Measurements from ENCODE around the gene DMD.

The DMD gene

DNA sequence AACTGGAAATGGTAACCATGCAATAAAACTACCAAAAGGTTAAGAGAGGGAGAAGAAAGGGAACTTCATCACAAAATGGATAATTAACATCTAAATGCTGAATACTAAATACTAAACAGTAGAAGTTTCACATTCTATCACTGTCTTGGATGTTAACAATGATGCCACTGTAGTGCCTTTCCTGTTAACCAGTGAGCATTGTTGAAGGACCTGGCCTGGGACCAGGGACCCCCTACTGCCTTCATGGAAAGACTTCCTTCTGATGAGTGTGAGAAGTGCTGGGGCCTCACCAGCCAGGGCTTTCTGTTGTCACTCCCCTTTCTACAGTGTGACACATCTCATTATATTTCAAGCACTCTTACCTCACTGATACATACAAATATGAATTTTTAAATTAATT lies 1400.2 kb downstream of the DMD start:
- no peak overlapping the region for H3K9ac ChIP-seq (ENCODE audit: low read length in 2 of 2)
- no peaks in the 10 kb centered on the region for H3K4me1 ChIP-seq (ENCODE audit: control insufficient read depth, insufficient read depth, low read length)
- no peak overlapping the region for H3K4me3 ChIP-seq (ENCODE audit: low read length in 2 of 2)
- H3K27me3 ChIP-seq (ENCODE audit: control insufficient read depth in 1 of 2, insufficient read depth in 2 of 2, low read length in 2 of 2) = no peaks in the 10 kb centered on the region
- H3K27ac ChIP-seq (ENCODE audit: low read length) = no peak overlapping the region
- H3K36me3 ChIP-seq (ENCODE audit: control insufficient read depth in 2 of 2, insufficient read depth in 2 of 2, low read length in 2 of 2) = peaks cover 0 to 2% of the 10 kb centered on the region in 2 donors
- H3K9me3 ChIP-seq (ENCODE audit: control insufficient read depth in 2 of 2, low read length in 2 of 2) = no peaks in the 10 kb centered on the region

DNA sequence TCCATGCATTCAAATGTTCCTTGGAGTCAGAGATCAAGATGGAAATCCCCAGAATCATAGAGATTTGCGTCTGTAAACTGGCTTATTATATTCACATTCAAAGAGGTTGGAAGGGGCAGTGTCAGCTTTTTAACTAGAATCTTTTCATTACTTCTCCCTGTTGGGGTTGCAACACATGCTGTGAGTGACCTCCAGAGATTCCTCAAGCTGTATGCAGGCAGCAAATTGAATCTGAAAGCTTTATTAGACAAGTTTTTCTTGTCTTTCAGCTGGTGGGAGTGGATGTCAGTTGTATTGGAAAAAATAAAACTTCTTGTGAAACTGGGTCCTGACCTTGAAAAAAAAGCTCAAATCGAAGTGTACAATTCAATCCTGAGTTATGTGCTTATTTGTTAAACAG lies 1403.0 kb downstream of the DMD start:
- no peak overlapping the region for H3K9ac ChIP-seq (ENCODE audit: low read length in 2 of 2)
- no peaks in the 10 kb centered on the region for H3K9me3 ChIP-seq (ENCODE audit: control insufficient read depth in 2 of 2, low read length in 2 of 2)
- H3K4me3 ChIP-seq (ENCODE audit: low read length in 2 of 2) = no peak overlapping the region
- no peaks in the 10 kb centered on the region for H3K27me3 ChIP-seq (ENCODE audit: control insufficient read depth in 1 of 2, insufficient read depth in 2 of 2, low read length in 2 of 2)
- no peak overlapping the region for H3K27ac ChIP-seq (ENCODE audit: low read length)
- H3K4me1 ChIP-seq (ENCODE audit: control insufficient read depth, insufficient read depth, low read length) = no peaks in the 10 kb centered on the region
- H3K36me3 ChIP-seq (ENCODE audit: control insufficient read depth in 2 of 2, insufficient read depth in 2 of 2, low read length in 2 of 2) = no peaks in the 10 kb centered on the region

DNA sequence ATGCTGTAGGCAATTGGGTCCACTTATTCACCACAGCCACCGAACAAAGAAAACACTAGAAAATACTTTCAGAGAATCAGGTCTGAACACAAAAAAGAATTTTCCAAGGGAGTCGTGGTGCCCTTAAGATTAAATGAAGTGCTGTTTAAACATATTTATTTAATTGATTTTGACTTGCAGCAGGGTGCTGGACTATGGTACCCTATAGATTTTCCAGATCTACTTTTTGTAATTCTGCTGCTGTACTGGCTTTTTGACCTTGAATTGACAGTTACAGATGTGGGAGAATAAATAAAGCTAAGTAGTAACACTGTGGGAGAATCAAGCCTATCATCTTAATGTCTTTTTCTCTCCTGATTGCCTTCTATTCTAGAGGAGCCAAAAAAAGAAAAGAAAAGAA lies 1404.2 kb downstream of the DMD start:
- H3K27ac ChIP-seq (ENCODE audit: low read length) = no peak overlapping the region
- no peak overlapping the region for H3K9ac ChIP-seq (ENCODE audit: low read length in 2 of 2)
- H3K4me3 ChIP-seq (ENCODE audit: low read length in 2 of 2) = no peak overlapping the region
- H3K27me3 ChIP-seq (ENCODE audit: control insufficient read depth in 1 of 2, insufficient read depth in 2 of 2, low read length in 2 of 2) = no peaks in the 10 kb centered on the region
- H3K9me3 ChIP-seq (ENCODE audit: control insufficient read depth in 2 of 2, low read length in 2 of 2) = no peaks in the 10 kb centered on the region
- no peaks in the 10 kb centered on the region for H3K4me1 ChIP-seq (ENCODE audit: control insufficient read depth, insufficient read depth, low read length)
- no peaks in the 10 kb centered on the region for H3K36me3 ChIP-seq (ENCODE audit: control insufficient read depth in 2 of 2, insufficient read depth in 2 of 2, low read length in 2 of 2)

DNA sequence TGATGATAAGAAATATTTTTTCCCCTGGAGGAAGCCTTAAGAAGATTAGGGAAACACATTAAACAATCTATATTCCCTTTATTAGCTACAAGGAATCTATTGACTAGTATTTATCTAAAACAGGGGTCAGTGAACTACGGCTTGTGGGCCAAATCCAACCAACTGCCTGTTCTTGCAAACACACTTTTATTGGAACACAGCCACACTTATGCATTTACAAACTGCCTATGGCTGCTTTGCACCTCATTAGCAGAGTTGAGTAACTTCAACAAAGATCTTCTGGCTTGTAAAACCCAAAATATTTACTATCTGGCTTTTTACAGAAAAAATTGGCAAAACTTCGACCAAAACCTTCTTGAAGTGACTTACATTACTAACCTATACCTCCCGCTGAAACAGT lies 1405.6 kb downstream of the DMD start:
- no peak overlapping the region for H3K27ac ChIP-seq (ENCODE audit: low read length)
- H3K9me3 ChIP-seq (ENCODE audit: control insufficient read depth in 2 of 2, low read length in 2 of 2) = no peaks in the 10 kb centered on the region
- H3K4me1 ChIP-seq (ENCODE audit: control insufficient read depth, insufficient read depth, low read length) = no peaks in the 10 kb centered on the region
- H3K9ac ChIP-seq (ENCODE audit: low read length in 2 of 2) = no peak overlapping the region
- no peaks in the 10 kb centered on the region for H3K36me3 ChIP-seq (ENCODE audit: control insufficient read depth in 2 of 2, insufficient read depth in 2 of 2, low read length in 2 of 2)
- H3K4me3 ChIP-seq (ENCODE audit: low read length in 2 of 2) = no peak overlapping the region
- H3K27me3 ChIP-seq (ENCODE audit: control insufficient read depth in 1 of 2, insufficient read depth in 2 of 2, low read length in 2 of 2) = no peaks in the 10 kb centered on the region

DNA sequence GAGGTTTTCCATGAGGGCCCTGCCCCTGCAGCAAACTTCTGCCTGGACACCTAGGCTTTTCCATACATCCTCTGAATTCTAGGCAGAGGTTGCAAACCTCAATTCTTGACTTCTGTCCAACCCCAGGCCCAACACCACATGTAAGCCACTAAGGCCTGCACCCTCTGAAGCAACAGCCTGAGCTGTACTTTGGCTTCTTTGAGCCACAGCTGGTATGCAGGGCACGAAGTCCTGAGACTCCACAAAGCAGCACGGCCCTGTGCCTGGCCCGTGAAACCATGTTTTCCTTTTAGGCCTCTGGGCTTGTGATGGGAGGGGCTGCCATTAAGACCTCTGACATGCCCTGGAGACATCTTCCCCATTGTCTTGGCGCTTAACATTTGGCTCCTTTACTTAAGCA lies 1411.1 kb downstream of the DMD start:
- Histone ChIP-seq H3K27ac (ENCODE audit: low read length) (no peak overlapping the region), H3K27me3 (ENCODE audit: control insufficient read depth in 1 of 2, insufficient read depth in 2 of 2, low read length in 2 of 2) (no peaks in the 10 kb centered on the region), H3K9ac (ENCODE audit: low read length in 2 of 2) (no peak overlapping the region), H3K9me3 (ENCODE audit: control insufficient read depth in 2 of 2, low read length in 2 of 2) (no peaks in the 10 kb centered on the region), H3K4me3 (ENCODE audit: low read length in 2 of 2) (no peak overlapping the region), H3K36me3 (ENCODE audit: control insufficient read depth in 2 of 2, insufficient read depth in 2 of 2, low read length in 2 of 2) (no peaks in the 10 kb centered on the region), H3K4me1 (ENCODE audit: control insufficient read depth, insufficient read depth, low read length) (no peaks in the 10 kb centered on the region)

DNA sequence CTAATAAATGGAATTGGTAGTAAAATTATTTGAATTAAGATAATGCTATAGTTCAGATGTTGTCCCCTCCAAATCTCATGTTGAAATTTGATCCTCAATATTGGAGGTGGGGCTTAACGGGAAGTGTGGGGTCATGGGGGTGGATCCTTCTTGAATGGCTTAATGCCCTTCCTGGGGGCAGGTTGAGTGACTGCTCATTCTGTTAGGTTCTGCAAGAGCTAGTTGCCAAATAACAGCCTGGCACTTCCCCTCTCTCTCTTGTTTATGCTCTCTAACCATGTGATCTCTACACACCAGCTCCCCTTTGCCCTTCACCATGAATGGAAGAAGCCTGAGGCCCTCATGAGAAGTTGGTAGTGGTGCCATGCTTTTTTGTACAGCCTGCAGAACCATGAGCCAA lies 1414.7 kb downstream of the DMD start:
- no peaks in the 10 kb centered on the region for H3K9me3 ChIP-seq (ENCODE audit: control insufficient read depth in 2 of 2, low read length in 2 of 2)

DNA sequence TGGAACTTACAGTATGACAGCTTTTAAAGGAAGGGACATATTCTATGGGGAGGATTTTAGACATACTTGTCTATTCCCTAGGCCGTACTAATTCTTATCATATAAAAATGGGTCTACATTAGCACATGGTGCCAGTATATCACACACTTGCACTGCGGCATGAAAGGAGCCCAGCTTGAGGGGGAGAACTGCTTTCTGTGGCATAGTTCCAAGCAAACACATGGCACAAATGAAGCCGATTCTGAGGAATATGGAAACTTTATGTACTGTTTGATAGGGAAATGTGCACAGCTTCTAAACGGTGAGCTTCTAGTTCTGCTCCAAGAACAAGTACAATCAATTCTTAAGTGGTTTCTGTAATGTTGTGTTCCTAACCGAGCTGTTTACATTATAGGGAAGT lies 1463.9 kb downstream of the DMD start:
- H3K9ac ChIP-seq (ENCODE audit: low read length in 2 of 2) = no peak overlapping the region
- H3K36me3 ChIP-seq (ENCODE audit: control insufficient read depth in 2 of 2, insufficient read depth in 2 of 2, low read length in 2 of 2) = no peaks in the 10 kb centered on the region
- H3K4me1 ChIP-seq (ENCODE audit: control insufficient read depth, insufficient read depth, low read length) = no peaks in the 10 kb centered on the region
- no peak overlapping the region for H3K27ac ChIP-seq (ENCODE audit: low read length)
- H3K27me3 ChIP-seq (ENCODE audit: control insufficient read depth in 1 of 2, insufficient read depth in 2 of 2, low read length in 2 of 2) = no peaks in the 10 kb centered on the region
- H3K4me3 ChIP-seq (ENCODE audit: low read length in 2 of 2) = no peak overlapping the region
- no peaks in the 10 kb centered on the region for H3K9me3 ChIP-seq (ENCODE audit: control insufficient read depth in 2 of 2, low read length in 2 of 2)

More for the DNA sequence above, 1414.7 kb downstream of the DMD start:
- H3K4me3 ChIP-seq (ENCODE audit: low read length in 2 of 2) = no peak overlapping the region
- no peaks in the 10 kb centered on the region for H3K27me3 ChIP-seq (ENCODE audit: control insufficient read depth in 1 of 2, insufficient read depth in 2 of 2, low read length in 2 of 2)
- no peak overlapping the region for H3K9ac ChIP-seq (ENCODE audit: low read length in 2 of 2)
- H3K36me3 ChIP-seq (ENCODE audit: control insufficient read depth in 2 of 2, insufficient read depth in 2 of 2, low read length in 2 of 2) = no peaks in the 10 kb centered on the region
- no peak overlapping the region for H3K27ac ChIP-seq (ENCODE audit: low read length)
- H3K4me1 ChIP-seq (ENCODE audit: control insufficient read depth, insufficient read depth, low read length) = no peaks in the 10 kb centered on the region

DNA sequence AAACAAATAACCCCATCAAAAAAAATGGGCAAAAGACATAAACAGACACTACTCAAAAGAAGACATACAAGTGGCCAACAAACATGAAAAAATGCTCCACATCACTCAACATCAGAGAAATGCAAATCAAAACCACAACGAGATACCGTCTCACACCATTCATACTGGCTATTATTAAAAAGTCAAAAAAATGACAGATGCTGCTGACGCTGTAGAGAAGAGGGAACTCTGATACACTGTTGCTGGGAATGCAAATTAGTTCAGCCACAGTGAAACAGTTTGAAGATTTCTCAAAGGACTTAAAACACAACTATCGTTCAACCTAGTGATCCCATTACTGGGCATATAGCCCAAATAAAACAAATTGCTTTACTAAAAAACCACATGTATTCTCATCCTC lies 1468.3 kb downstream of the DMD start:
- H3K27me3 ChIP-seq (ENCODE audit: control insufficient read depth in 1 of 2, insufficient read depth in 2 of 2, low read length in 2 of 2) = no peaks in the 10 kb centered on the region
- H3K9me3 ChIP-seq (ENCODE audit: control insufficient read depth in 2 of 2, low read length in 2 of 2) = no peaks in the 10 kb centered on the region
- no peaks in the 10 kb centered on the region for H3K36me3 ChIP-seq (ENCODE audit: control insufficient read depth in 2 of 2, insufficient read depth in 2 of 2, low read length in 2 of 2)
- H3K27ac ChIP-seq (ENCODE audit: low read length) = no peak overlapping the region
- no peaks in the 10 kb centered on the region for H3K4me1 ChIP-seq (ENCODE audit: control insufficient read depth, insufficient read depth, low read length)
- H3K9ac ChIP-seq (ENCODE audit: low read length in 2 of 2) = no peak overlapping the region
- no peak overlapping the region for H3K4me3 ChIP-seq (ENCODE audit: low read length in 2 of 2)

DNA sequence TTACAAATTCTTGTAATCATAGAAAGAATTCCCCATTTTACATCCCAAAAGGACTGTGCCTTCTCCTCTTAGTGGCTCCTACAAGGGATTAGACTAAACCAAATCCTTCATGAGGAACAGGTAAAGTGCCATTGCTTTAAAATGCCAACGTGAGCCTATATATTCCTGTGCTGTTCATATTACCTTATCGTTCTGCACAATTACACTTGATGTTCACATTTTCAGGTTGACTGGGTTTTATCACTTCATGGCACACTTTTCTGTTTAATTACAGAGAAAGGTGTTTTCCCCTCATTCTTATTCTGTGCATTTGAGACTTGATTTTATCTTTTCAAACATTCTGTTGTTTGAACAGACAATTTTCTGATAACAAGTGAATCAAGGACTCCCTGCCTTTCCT lies 1493.9 kb downstream of the DMD start:
- no peaks in the 10 kb centered on the region for H3K4me1 ChIP-seq (ENCODE audit: control insufficient read depth, insufficient read depth, low read length)
- no peak overlapping the region for H3K27ac ChIP-seq (ENCODE audit: low read length)
- no peak overlapping the region for H3K4me3 ChIP-seq (ENCODE audit: low read length in 2 of 2)
- no peaks in the 10 kb centered on the region for H3K27me3 ChIP-seq (ENCODE audit: control insufficient read depth in 1 of 2, insufficient read depth in 2 of 2, low read length in 2 of 2)
- H3K9me3 ChIP-seq (ENCODE audit: control insufficient read depth in 2 of 2, low read length in 2 of 2) = no peaks in the 10 kb centered on the region
- H3K9ac ChIP-seq (ENCODE audit: low read length in 2 of 2) = no peak overlapping the region
- no peaks in the 10 kb centered on the region for H3K36me3 ChIP-seq (ENCODE audit: control insufficient read depth in 2 of 2, insufficient read depth in 2 of 2, low read length in 2 of 2)

DNA sequence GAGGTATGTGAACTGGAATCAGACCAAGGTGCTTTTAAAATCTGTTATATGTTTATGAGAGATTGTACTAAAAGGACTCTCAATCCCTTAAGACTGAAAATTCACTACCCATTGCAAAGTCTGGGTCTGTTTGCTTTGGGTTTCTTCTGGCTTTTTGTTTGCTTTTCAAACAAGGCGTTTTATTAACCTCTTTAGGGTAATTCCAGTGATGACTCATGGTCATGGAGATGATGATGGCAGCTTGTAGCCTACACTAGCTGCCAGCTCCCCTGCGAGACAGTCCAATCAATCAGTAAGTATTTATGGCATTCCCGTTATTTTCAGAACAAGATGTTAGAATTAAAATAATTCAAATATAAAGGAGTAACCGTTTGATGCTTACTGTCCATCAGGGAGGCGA lies 1495.7 kb downstream of the DMD start:
- Histone ChIP-seq H3K9me3 (ENCODE audit: control insufficient read depth in 2 of 2, low read length in 2 of 2) (no peaks in the 10 kb centered on the region), H3K27me3 (ENCODE audit: control insufficient read depth in 1 of 2, insufficient read depth in 2 of 2, low read length in 2 of 2) (no peaks in the 10 kb centered on the region), H3K9ac (ENCODE audit: low read length in 2 of 2) (no peak overlapping the region), H3K27ac (ENCODE audit: low read length) (no peak overlapping the region), H3K4me1 (ENCODE audit: control insufficient read depth, insufficient read depth, low read length) (no peaks in the 10 kb centered on the region), H3K4me3 (ENCODE audit: low read length in 2 of 2) (no peak overlapping the region), H3K36me3 (ENCODE audit: control insufficient read depth in 2 of 2, insufficient read depth in 2 of 2, low read length in 2 of 2) (no peaks in the 10 kb centered on the region)

DNA sequence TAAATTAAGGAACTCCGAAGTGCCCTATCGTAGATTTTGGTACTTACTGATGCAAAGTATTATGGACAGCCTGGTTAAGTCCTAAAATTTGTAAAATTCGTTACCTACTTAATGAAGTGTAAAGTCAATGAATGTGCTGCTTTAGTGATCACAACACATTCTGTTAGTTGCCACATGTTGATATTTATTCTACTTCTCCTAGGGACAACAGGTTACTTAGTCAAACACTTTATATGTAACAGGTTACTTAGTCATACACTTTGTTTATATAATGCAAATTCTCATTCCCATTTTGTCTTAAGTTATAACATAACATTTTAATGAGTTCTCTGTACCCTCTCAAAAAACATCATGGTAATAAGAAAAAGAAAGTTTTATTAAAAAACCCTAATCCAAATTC lies 1496.6 kb downstream of the DMD start:
- Histone ChIP-seq H3K9ac (ENCODE audit: low read length in 2 of 2) (no peak overlapping the region), H3K4me1 (ENCODE audit: control insufficient read depth, insufficient read depth, low read length) (no peaks in the 10 kb centered on the region), H3K4me3 (ENCODE audit: low read length in 2 of 2) (no peak overlapping the region), H3K9me3 (ENCODE audit: control insufficient read depth in 2 of 2, low read length in 2 of 2) (no peaks in the 10 kb centered on the region), H3K27me3 (ENCODE audit: control insufficient read depth in 1 of 2, insufficient read depth in 2 of 2, low read length in 2 of 2) (no peaks in the 10 kb centered on the region), H3K36me3 (ENCODE audit: control insufficient read depth in 2 of 2, insufficient read depth in 2 of 2, low read length in 2 of 2) (no peaks in the 10 kb centered on the region), H3K27ac (ENCODE audit: low read length) (no peak overlapping the region)

DNA sequence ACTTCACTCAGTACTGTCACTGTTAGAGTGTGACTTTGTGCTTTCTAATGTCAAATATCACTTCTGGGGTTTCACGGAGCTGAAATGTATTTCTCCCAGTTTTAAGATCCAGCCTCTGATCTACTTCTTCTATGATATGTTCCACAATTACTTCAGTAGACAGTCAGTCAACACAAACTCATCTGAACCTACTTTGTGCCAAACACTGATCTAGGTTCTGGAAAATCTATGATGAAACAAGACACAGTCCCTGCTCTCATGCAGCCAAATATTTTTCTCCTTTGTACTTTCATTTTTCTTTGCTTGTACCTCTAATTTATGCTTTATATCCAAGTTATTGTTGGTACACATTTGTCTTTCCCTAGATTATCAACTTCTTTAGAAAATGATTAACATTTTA lies 1498.2 kb downstream of the DMD start:
- H3K27ac ChIP-seq (ENCODE audit: low read length) = no peak overlapping the region
- H3K4me1 ChIP-seq (ENCODE audit: control insufficient read depth, insufficient read depth, low read length) = no peaks in the 10 kb centered on the region
- H3K9ac ChIP-seq (ENCODE audit: low read length in 2 of 2) = no peak overlapping the region
- H3K9me3 ChIP-seq (ENCODE audit: control insufficient read depth in 2 of 2, low read length in 2 of 2) = no peaks in the 10 kb centered on the region
- H3K36me3 ChIP-seq (ENCODE audit: control insufficient read depth in 2 of 2, insufficient read depth in 2 of 2, low read length in 2 of 2) = no peaks in the 10 kb centered on the region
- H3K4me3 ChIP-seq (ENCODE audit: low read length in 2 of 2) = no peak overlapping the region
- H3K27me3 ChIP-seq (ENCODE audit: control insufficient read depth in 1 of 2, insufficient read depth in 2 of 2, low read length in 2 of 2) = no peaks in the 10 kb centered on the region

Data from stomach smooth muscle (tissue), 2 donors.